ENCODE results near the gene LCE1A. TPM values are rescaled to one million over a fixed set of nuclear protein-coding genes. Genes with fewer than 3 reads are reported as not detected.

The LCE1A gene
- total RNA-seq, 3 donors from 2014 or later: not detected

- H3K4me1 ChIP-seq (ENCODE audit: low read depth): no peaks in the 10 kb centered on the region
- no peaks in the 10 kb centered on the region for H3K9me3 ChIP-seq
- no peak for ATAC-seq
- intact Hi-C loops (cut with DNase I, micrococcal nuclease): no loop called here
- no peak within 1 kb of the TSS for H3K4me3 ChIP-seq
- TF ChIP-seq, protein P1, sequence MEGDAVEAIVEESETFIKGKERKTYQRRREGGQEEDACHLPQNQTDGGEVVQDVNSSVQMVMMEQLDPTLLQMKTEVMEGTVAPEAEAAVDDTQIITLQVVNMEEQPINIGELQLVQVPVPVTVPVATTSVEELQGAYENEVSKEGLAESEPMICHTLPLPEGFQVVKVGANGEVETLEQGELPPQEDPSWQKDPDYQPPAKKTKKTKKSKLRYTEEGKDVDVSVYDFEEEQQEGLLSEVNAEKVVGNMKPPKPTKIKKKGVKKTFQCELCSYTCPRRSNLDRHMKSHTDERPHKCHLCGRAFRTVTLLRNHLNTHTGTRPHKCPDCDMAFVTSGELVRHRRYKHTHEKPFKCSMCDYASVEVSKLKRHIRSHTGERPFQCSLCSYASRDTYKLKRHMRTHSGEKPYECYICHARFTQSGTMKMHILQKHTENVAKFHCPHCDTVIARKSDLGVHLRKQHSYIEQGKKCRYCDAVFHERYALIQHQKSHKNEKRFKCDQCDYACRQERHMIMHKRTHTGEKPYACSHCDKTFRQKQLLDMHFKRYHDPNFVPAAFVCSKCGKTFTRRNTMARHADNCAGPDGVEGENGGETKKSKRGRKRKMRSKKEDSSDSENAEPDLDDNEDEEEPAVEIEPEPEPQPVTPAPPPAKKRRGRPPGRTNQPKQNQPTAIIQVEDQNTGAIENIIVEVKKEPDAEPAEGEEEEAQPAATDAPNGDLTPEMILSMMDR (IDR thresholded peaks at IDR 0.05): no peak
- no peak for DNase-seq
- H3K36me3 ChIP-seq (ENCODE audit: low read depth): no peaks in the 10 kb centered on the region
These were observed 30.9 kb upstream of the LCE1A start, which contains the start of gene LCE1D for GRCh38 chr1:152796421-152796820. TSS of gene LCE1D (plus strand) at chr1:152796721. CDS start at chr1:152797795, 1,074 bp downstream.

- Histone ChIP-seq H3K36me3 (ENCODE audit: low read depth) (no peaks in the 10 kb centered on the region), H3K4me1 (ENCODE audit: low read depth) (no peaks in the 10 kb centered on the region), H3K4me3 (no peak overlapping the region), H3K9me3 (no peaks in the 10 kb centered on the region)
- intact Hi-C loops (cut with DNase I, micrococcal nuclease): no loop called here
- TF ChIP-seq, protein P1 (IDR thresholded peaks at IDR 0.05): no peak
- ATAC-seq: no peak
- DNase-seq: no peak
These were observed 25.9 kb upstream of the LCE1A start for GRCh38 chr1:152801333-152801732.

DNA sequence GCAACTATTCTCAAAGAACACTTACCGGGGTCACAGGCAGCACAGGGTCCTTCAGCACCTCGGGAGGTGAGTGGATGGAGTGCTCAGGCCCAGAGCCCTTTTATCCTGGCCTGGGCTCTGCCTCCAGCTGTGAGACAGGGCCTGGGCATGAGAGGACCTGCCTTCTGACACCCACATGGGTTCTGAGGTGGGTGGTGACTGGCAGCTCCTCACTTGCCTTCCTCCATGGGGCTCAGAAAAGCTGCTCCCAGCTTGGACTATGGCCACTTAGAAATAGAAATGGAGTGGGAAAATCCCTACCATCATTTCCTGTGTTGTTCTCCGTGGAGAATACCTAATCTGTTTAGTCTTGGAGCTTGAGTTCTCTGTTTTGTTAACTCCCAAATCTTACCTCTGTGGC is 20.7 kb upstream of the LCE1A start, which contains the start of gene LCE1C:
LCE1C (minus strand) TSS at position 76 of the 400 bp plus-strand sequence. CDS start 1,173 bp downstream, outside the sequence.
- no peaks in the 10 kb centered on the region for H3K4me1 ChIP-seq (ENCODE audit: low read depth)
- H3K36me3 ChIP-seq (ENCODE audit: low read depth): no peaks in the 10 kb centered on the region
- TF ChIP-seq, protein P1 (IDR thresholded peaks at IDR 0.05): no peak
- H3K4me3 ChIP-seq: no peak within 1 kb of the TSS
- intact Hi-C loops (cut with DNase I, micrococcal nuclease): no loop called here
- DNase-seq (no peak), ATAC-seq (no peak)
- no peaks in the 10 kb centered on the region for H3K9me3 ChIP-seq

GRCh38 chr1:152811050-152811449 is 16.2 kb upstream of the LCE1A start:
- no peak for ATAC-seq
- H3K36me3 ChIP-seq (ENCODE audit: low read depth): no peaks in the 10 kb centered on the region
- DNase-seq: no peak
- H3K9me3 ChIP-seq: no peaks in the 10 kb centered on the region
- no peak overlapping the region for H3K4me3 ChIP-seq
- intact Hi-C loops (cut with DNase I, micrococcal nuclease): no loop called here
- TF ChIP-seq, protein P1 (IDR thresholded peaks at IDR 0.05): no peak
- H3K4me1 ChIP-seq (ENCODE audit: low read depth): no peaks in the 10 kb centered on the region

- intact Hi-C loops (cut with DNase I, micrococcal nuclease): no loop called here
- DNase-seq: no peak
- no peaks in the 10 kb centered on the region for H3K4me1 ChIP-seq (ENCODE audit: low read depth)
- TF ChIP-seq, protein P1 (IDR thresholded peaks at IDR 0.05): no peak
- H3K4me3 ChIP-seq: no peak within 1 kb of the TSS
- no peak for ATAC-seq
- no peaks in the 10 kb centered on the region for H3K9me3 ChIP-seq
- H3K36me3 ChIP-seq (ENCODE audit: low read depth): no peaks in the 10 kb centered on the region
These were observed 15.6 kb upstream of the LCE1A start, which contains the start of gene LCE1B for GRCh38 chr1:152811671-152812070. TSS of gene LCE1B (plus strand) at chr1:152811971. CDS start at chr1:152812447, 476 bp downstream.

- no peak for ATAC-seq
- intact Hi-C loops (cut with DNase I, micrococcal nuclease): no loop called here
- Histone ChIP-seq H3K4me3 (no peak overlapping the region), H3K4me1 (ENCODE audit: low read depth) (no peaks in the 10 kb centered on the region), H3K36me3 (ENCODE audit: low read depth) (no peaks in the 10 kb centered on the region), H3K9me3 (no peaks in the 10 kb centered on the region)
- TF ChIP-seq, protein P1 (IDR thresholded peaks at IDR 0.05): no peak
- DNase-seq: no peak
These were observed 10.0 kb upstream of the LCE1A start for GRCh38 chr1:152817309-152817708.

Measured in mucosa of descending colon (tissue), 3 donors.